Type B pancreatic cell (in vitro differentiated cells): Measurements from ENCODE around the gene ACAP2. TPM values are rescaled to one million over a fixed set of nuclear protein-coding genes. Genes with fewer than 3 reads are reported as not detected.

Experiments
- DNase-seq: peaks from one replicate; pipeline ENCODE4 v3.0.0; 2021; ENCODE audit warnings: mixed read lengths; ENCODE audit not compliant: unreplicated experiment; ENCODE audit errors: extremely low spot score
- H3K27ac Mint-ChIP-seq: 2 replicates; pipeline ENCODE4 v1.8.0; 2021; ENCODE audit warnings: mild to moderate bottlenecking, mixed read lengths
- H3K27me3 Mint-ChIP-seq: 2 replicates; pipeline ENCODE4 v1.8.0; 2021; ENCODE audit warnings: mixed read lengths
- H3K36me3 Mint-ChIP-seq: 2 replicates; pipeline ENCODE4 v1.8.0; 2021; ENCODE audit warnings: mixed read lengths
- H3K4me1 Mint-ChIP-seq: one replicate; pipeline ENCODE4 v1.8.0; 2021; ENCODE audit warnings: mixed read lengths; ENCODE audit not compliant: unreplicated experiment
- H3K4me3 Mint-ChIP-seq: 2 replicates; pipeline ENCODE4 v1.8.0; 2021; ENCODE audit warnings: mild to moderate bottlenecking, mixed read lengths
- H3K9me3 Mint-ChIP-seq: 2 replicates; pipeline ENCODE4 v1.8.0; 2021; ENCODE audit warnings: mixed read lengths
- total RNA-seq: library from RNA; stranded (reverse); gene quantifications from 2 replicates; pipeline ENCODE4 v1.2.1, GENCODE V29; 2021; ENCODE audit warnings: low replicate concordance
- TF ChIP-seq, protein P1 (sequence below): fragments of 200-600 bp; sonication (generic); conservative IDR thresholded peaks from 2 replicates; pipeline ENCODE4 v1.5.0; 2021; ENCODE audit warnings: antibody characterized with exemption, mild to moderate bottlenecking

Gene ACAP2
- total RNA-seq, 1 donor from 2014 or later = 36.6 TPM

DNA sequence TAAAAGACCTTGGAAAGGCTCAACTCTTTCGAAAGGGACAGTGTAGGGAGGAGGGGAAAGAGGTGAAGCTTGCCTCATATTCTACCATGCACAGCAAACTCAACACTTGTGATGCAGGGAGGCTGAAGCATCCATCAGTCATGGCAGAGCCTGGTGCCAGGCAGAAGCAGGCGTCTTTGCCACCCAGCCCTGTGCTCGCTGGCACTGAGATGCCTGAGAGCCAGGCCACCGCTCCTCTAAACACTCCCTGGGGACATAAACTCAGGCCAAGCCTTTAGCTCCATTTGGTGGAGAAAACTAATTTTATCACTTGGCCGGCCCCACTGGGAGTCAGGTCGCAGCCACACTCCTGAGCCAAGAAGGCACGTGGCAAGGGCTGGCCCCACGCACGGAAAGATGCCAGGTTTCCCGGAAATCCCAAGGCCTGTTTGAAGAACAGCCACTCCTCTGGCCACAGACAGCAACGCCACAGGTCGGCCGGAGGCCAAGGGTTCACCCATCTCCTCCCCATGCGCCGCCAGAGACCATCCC, 202.6 kb downstream of the ACAP2 start:
- no peaks in the 10 kb centered on the region for H3K27me3 Mint-ChIP-seq
- no peak overlapping the region for H3K4me3 Mint-ChIP-seq
- H3K4me1 Mint-ChIP-seq = peaks cover 41% of the 10 kb centered on the region
- H3K36me3 Mint-ChIP-seq = peaks cover 22% of the 10 kb centered on the region
- H3K27ac Mint-ChIP-seq = no peak overlapping the region
- TF ChIP-seq, protein P1, sequence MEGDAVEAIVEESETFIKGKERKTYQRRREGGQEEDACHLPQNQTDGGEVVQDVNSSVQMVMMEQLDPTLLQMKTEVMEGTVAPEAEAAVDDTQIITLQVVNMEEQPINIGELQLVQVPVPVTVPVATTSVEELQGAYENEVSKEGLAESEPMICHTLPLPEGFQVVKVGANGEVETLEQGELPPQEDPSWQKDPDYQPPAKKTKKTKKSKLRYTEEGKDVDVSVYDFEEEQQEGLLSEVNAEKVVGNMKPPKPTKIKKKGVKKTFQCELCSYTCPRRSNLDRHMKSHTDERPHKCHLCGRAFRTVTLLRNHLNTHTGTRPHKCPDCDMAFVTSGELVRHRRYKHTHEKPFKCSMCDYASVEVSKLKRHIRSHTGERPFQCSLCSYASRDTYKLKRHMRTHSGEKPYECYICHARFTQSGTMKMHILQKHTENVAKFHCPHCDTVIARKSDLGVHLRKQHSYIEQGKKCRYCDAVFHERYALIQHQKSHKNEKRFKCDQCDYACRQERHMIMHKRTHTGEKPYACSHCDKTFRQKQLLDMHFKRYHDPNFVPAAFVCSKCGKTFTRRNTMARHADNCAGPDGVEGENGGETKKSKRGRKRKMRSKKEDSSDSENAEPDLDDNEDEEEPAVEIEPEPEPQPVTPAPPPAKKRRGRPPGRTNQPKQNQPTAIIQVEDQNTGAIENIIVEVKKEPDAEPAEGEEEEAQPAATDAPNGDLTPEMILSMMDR = no peak
- peaks cover 3% of the 10 kb centered on the region for H3K9me3 Mint-ChIP-seq
- DNase-seq = peak; percentile 40

DNA sequence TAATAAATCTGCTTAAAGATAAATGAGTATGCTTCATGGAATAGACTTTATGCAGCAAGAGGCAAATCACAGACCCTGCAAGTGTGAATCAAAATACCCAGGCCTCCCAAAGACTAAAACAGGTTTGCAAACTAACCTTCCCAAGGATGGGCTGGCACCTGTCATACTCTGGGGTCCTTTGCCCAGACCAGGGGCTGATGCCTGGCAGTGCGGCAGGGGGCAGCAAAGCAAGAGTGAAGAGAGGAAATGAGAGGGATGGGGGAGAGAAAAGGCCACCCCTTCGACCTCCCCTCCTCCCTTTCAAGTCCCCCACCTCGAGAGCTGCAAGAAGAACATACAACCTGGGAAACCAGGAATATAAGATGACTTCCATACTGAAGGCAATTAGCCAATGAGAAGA, 203.7 kb downstream of the ACAP2 start:
- Mint-ChIP-seq H3K36me3 (peaks cover 28% of the 10 kb centered on the region), H3K4me3 (no peak overlapping the region), H3K27ac (no peak overlapping the region), H3K9me3 (peaks cover 3% of the 10 kb centered on the region), H3K4me1 (peaks cover 46% of the 10 kb centered on the region), H3K27me3 (no peaks in the 10 kb centered on the region)
- TF ChIP-seq, protein P1 = no peak
- peak; percentile 51 for DNase-seq

DNA sequence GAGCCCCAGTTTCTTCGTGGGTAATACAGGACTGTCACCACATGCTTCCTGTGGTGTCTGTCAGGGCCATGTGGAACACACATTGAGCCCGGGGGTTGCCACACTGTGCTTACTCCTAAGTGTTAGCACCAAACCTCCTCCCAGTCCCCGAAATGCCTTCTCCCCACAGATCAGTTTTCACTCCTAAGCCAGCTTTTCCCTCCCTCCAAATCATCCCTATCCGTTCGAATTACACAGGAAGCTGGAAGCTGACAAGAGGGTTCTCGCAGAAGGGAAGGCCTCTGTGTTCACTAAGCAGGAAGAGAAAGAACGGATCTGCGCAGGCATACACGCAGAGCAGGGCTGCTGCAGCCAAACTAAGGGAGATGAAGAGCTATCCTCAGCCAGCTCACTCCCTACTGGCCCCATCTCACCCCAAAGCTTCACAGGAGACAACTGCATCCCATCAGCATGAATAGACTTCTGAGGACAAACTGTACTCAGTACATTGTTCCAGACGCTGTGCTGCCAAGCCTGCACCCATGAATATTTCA, 204.2 kb downstream of the ACAP2 start:
- peak; percentile 55 for DNase-seq
- H3K27me3 Mint-ChIP-seq = no peaks in the 10 kb centered on the region
- TF ChIP-seq, protein P1 = no peak
- H3K4me1 Mint-ChIP-seq = peaks cover 42% of the 10 kb centered on the region
- peaks cover 24% of the 10 kb centered on the region for H3K36me3 Mint-ChIP-seq
- H3K9me3 Mint-ChIP-seq = peaks cover 3% of the 10 kb centered on the region
- no peak overlapping the region for H3K4me3 Mint-ChIP-seq
- H3K27ac Mint-ChIP-seq = no peak overlapping the region

DNA sequence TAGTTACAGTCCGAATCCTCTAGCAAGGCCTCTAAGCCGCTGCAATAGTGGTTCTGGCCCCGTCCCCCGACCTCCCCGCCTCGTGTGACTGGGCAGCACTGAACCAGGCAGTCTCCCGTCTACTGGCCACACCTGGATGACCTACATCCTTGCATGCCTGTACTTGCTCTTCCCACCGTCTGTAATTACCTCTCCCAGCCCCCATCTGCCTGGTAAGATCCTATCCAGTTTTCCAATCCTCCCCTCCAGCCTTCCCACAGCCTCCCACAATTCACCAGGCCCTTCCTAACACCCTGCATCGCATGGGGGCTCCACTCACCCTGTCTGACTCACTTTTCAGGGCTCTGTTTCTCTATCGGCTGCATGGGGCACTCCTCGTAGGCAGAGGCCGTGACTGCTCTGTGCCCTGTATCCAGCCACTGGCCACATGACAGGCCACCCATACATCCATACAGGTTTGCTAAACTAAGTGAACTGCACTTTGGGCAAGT, 204.7 kb downstream of the ACAP2 start:
- no peak overlapping the region for H3K4me3 Mint-ChIP-seq
- TF ChIP-seq, protein P1 = no peak
- peaks cover 38% of the 10 kb centered on the region for H3K4me1 Mint-ChIP-seq
- no peak overlapping the region for H3K27ac Mint-ChIP-seq
- H3K36me3 Mint-ChIP-seq = peaks cover 28% of the 10 kb centered on the region
- DNase-seq = peak; percentile 44
- peaks cover 3% of the 10 kb centered on the region for H3K9me3 Mint-ChIP-seq
- no peaks in the 10 kb centered on the region for H3K27me3 Mint-ChIP-seq

DNA sequence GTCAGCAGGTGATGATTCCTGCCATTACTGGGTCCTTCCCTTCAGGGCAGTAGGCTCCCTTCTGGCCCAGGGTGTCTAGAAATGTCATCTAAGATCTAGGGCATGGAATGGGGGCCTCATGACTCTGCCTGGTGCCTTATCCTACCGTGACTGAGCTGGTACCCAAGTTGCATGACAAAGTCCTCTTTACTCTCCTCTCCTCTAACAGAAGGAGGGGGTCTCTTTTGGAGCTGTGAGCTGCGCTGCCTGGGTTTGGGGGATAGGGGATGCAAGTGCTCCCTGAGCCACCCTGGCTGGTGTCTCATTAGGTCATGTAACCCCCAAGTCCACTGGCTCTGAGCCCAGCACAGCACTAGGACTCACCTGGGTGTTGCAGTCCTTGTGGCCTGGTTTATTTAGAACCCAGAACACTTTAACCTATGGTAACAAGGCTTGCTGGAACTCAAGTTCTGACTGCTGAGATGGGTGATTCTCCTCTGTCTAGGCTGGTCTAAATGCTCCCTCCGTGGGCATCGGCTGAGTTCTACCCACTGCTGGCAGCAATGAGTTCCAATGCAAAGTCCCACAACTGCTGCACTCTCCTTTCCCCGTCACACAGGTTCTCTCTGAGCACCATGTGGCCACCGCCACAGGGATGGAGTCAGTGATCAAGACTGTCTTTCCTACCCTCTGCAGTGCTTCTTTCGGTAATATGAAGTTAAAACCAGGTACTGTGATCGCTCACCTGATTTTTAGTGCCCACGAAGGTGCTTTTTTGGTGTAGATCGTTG, 205.8 kb downstream of the ACAP2 start:
- peak; percentile 37 for DNase-seq
- H3K4me3 Mint-ChIP-seq = no peak overlapping the region
- H3K27me3 Mint-ChIP-seq = no peaks in the 10 kb centered on the region
- peaks cover 27% of the 10 kb centered on the region for H3K36me3 Mint-ChIP-seq
- no peak overlapping the region for H3K27ac Mint-ChIP-seq
- TF ChIP-seq, protein P1 = no peak
- H3K4me1 Mint-ChIP-seq = peaks cover 33% of the 10 kb centered on the region
- H3K9me3 Mint-ChIP-seq = peaks cover 3% of the 10 kb centered on the region
